GM12875 (cell line): ENCODE data around the gene SYT17.

Experiments
- H3K4me3 ChIP-seq: one replicate; pipeline ENCODE4 v1.5.1; 2011; ENCODE audit warnings: low read depth, low read length, control low read depth
- CTCF ChIP-seq: IDR thresholded peaks from 2 replicates; pipeline ENCODE4 v1.5.1; 2011; ENCODE audit warnings: low read depth, mild to moderate bottlenecking, control low read depth, inconsistent platforms, low read length, moderate library complexity, borderline replicate concordance; ENCODE audit not compliant: insufficient read depth

The SYT17 gene

DNA sequence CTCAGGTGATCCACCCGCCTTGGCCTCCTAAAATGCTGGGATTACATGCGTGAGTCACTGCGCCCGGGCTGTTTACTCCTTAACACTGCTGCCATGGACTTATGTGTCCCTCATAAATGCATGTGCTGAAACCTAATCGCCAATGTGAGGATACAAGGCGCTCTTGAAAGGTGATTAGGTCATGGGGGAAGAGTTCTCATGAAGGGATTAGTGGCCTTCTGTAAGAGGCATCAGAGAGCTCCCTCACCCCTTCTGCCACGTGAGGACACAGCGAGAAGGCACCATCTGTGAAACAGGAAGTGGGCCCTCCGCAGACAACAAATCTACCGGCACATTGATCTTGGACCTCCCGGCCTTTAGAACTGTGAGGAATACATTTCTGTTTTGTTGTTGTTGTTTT, 35.1 kb upstream of the SYT17 start:
- H3K4me3 ChIP-seq, result no peak overlapping the region
- TF ChIP-seq CTCF, result no peak

DNA sequence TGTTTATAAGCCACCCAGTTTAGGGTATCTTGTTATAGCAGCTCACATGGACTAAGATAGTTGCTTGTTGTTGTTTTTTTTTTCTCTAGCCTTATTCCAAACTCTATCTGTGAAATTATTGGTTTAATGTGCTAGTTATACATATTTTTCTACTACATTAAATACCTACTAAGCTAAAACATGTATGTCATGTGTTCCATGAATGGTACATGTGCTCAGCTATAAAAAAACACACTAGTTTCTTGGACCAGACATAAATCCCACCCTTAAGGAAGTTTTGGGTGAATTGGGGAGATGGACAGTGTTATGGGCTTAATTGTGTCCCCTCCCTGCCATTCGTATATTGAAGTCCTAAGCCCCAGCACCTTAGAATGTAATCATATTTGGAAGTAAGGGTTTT, 34.4 kb upstream of the SYT17 start:
- no peak overlapping the region for H3K4me3 ChIP-seq
- no peak for TF ChIP-seq CTCF

DNA sequence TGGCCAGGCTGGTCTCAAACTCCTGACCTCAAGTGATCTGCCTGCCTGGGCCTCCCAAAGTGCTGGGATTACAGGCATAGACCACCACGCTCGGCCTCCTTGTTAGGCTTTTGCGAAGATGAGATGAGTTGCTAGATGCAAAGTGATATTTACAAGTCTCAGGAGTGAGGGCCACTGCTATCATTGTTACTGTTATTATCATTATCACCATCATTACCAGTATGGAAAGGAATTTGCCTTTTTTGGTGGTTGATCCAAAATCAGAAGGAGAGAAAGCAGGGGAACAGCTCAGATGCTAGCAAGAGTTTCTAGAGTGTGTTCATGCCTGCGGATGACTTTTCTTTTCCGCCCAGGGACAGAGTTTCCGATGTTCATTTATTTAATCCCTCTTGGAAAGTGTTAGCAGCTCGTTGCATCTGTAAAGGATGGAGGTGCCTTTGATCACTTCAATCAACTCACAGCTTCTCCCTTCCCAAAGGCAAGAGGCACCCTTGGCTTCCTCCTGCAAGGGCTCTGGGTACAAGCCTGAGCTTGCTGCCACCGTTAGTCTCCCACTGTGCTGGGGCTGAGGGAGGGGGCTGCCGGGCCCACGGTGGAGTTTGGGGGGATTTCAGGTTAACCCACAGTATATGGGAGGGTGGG, 32.7 kb upstream of the SYT17 start:
- H3K4me3 ChIP-seq, result no peak overlapping the region
- no peak for TF ChIP-seq CTCF

DNA sequence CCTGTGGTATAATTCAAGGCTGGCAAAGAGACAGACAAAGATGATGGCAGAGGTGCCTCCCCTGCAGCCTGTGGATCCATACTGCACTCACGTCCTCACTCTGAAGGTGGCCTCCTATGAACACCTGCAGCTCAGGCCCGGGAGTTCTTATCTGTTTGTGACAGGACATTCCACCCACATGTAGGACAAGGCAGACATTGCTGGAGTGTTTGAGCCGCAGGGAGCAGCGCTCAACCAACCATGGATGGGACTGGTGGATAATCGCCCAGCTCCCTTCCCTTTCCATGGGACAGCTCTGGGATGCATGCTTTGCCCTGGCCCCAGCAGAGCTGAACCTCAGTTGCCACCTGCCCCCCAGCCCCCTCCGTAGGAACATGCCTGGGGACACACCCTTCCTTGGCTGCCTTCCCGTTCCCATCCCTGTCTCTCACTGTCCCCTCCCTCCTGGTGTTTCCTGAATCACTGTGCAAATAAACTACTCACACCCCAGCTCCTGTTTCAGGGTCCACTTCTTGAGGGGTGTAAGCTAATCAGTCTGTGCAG, 32.1 kb upstream of the SYT17 start:
- H3K4me3 ChIP-seq, result no peak overlapping the region
- TF ChIP-seq CTCF, result no peak

DNA sequence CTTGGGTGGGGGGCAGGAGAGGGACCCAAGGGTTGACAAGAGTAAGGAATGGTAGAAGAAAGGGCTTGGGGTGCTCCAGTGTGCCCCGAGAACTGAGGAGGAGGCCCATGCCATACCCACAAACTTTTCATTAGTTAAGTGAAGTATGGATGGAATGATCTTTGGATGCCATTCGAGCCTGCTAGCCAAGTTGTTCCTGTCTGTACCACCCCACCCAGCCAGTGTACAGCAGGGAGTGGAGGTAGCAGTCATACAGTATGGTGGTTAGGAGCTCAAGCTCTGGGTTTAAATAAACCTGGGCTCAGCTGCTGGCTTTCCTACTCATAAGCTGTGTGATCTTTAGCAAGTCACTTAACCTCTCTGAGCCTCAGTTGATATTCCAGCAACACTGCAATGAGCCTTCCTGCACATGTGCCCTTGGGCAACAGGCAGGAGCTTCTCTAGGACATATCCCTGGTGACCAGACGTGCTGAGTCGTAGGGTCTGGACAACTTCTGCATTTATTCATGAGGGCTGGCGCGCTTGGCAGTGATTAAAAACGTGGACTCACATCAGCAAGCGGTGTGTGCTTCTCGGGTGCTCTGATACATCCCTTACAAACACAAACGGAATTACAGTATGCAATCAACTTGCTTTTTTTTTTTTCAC, 31.4 kb upstream of the SYT17 start:
- no peak for TF ChIP-seq CTCF
- no peak overlapping the region for H3K4me3 ChIP-seq

DNA sequence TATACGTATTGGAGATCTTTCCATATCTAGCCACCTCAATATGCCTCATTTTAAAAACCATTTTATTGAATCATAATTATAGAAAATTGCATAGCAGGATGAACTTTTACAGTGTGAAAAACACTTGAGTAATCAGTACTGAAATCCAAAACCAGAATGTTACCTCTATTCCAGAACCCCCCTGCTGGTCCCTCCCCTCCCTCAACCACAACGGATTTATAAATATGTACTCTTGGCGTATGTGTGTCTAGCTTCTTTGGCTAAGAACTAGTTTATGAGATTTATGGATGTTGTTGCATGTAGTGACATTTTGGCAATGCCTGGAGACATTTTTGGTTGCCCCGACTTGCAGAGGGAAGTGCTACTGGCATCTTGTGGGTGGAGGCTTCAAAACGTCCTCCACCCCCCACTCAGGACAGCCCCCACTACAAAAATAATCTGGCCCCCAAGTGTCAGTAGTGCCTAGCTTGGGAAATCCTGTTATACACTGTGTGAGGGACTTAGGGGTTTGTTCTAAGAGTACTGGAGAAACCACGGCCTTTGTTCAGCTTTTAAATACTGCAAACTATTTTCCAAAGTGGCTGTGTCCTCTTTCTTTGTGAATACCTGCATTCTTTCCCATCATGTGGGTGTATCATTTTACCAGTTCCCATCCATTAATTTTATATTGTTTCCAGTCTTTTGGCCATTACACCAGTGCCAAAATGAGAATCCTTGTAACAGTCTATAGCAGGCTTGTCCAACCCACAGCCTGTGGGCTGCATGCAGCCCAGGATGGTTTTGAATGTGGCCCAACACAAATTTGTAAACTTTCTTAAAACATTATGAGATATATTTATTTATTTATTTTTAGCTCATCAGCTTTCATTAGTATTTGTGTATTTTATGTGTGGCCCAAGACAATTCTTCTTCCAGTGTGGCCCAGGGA, 30.6 kb upstream of the SYT17 start:
- TF ChIP-seq CTCF, result no peak
- H3K4me3 ChIP-seq, result no peak overlapping the region
